GM19035 (cell line): ENCODE measurements around the gene NYAP2.
A peak's percentile ranks its signal among the peaks of the same experiment; 100 is the strongest.

Experiments
- ATAC-seq: cut with Tn5 transposase; IDR thresholded peaks from one replicate; pipeline ENCODE4 v1.9.1; 2021; ENCODE audit not compliant: unreplicated experiment

Gene NYAP2

GRCh38 chr2:225425284-225425683 lies 25.8 kb downstream of the NYAP2 start:
- no peak for ATAC-seq

GRCh38 chr2:225428360-225428759 lies 28.9 kb downstream of the NYAP2 start:
- ATAC-seq: no peak

- ATAC-seq: no peak
Measured at GRCh38 chr2:225429717-225430116, 30.2 kb downstream of the NYAP2 start.

- ATAC-seq: no peak
Measured at GRCh38 chr2:225431105-225431863, 31.8 kb downstream of the NYAP2 start.

- no peak for ATAC-seq
Measured at GRCh38 chr2:225434014-225434413, 34.5 kb downstream of the NYAP2 start.

GRCh38 chr2:225437319-225437718 lies 37.8 kb downstream of the NYAP2 start:
- no peak for ATAC-seq

GRCh38 chr2:225438248-225438647 lies 38.7 kb downstream of the NYAP2 start:
- no peak for ATAC-seq

GRCh38 chr2:225452677-225453076 lies 53.2 kb downstream of the NYAP2 start:
- no peak for ATAC-seq

GRCh38 chr2:225454412-225454811 lies 54.9 kb downstream of the NYAP2 start:
- ATAC-seq: no peak

GRCh38 chr2:225456619-225457260 lies 57.2 kb downstream of the NYAP2 start:
- ATAC-seq: no peak

GRCh38 chr2:225457482-225457881 lies 58.0 kb downstream of the NYAP2 start:
- ATAC-seq: no peak

GRCh38 chr2:225458431-225459117 lies 59.1 kb downstream of the NYAP2 start:
- ATAC-seq: peak; percentile 60

- ATAC-seq: no peak
Measured at GRCh38 chr2:225462417-225462816, 62.9 kb downstream of the NYAP2 start.

- no peak for ATAC-seq
Measured at GRCh38 chr2:225462945-225463344, 63.4 kb downstream of the NYAP2 start.

GRCh38 chr2:225463449-225463848 lies 63.9 kb downstream of the NYAP2 start:
- ATAC-seq: no peak

- peak; percentile 86 for ATAC-seq
Measured at GRCh38 chr2:225464346-225465025, 65.0 kb downstream of the NYAP2 start.

GRCh38 chr2:225465827-225466226 lies 66.3 kb downstream of the NYAP2 start:
- ATAC-seq: no peak

GRCh38 chr2:225466891-225467604 lies 67.5 kb downstream of the NYAP2 start:
- ATAC-seq: no peak

GRCh38 chr2:225468131-225468530 lies 68.6 kb downstream of the NYAP2 start:
- no peak for ATAC-seq

GRCh38 chr2:225471039-225471438 lies 71.5 kb downstream of the NYAP2 start:
- no peak for ATAC-seq

GRCh38 chr2:225471482-225471881 lies 72.0 kb downstream of the NYAP2 start:
- no peak for ATAC-seq
